ENCODE measurements around the gene SREBF1. TPM values are rescaled to one million over a fixed set of nuclear protein-coding genes. Genes with fewer than 3 reads are reported as not detected.
A peak's percentile ranks its signal among the peaks of the same experiment; 100 is the strongest.

The SREBF1 gene
- total RNA-seq, 1 experiment from 2014 or later: 104 TPM

DNA sequence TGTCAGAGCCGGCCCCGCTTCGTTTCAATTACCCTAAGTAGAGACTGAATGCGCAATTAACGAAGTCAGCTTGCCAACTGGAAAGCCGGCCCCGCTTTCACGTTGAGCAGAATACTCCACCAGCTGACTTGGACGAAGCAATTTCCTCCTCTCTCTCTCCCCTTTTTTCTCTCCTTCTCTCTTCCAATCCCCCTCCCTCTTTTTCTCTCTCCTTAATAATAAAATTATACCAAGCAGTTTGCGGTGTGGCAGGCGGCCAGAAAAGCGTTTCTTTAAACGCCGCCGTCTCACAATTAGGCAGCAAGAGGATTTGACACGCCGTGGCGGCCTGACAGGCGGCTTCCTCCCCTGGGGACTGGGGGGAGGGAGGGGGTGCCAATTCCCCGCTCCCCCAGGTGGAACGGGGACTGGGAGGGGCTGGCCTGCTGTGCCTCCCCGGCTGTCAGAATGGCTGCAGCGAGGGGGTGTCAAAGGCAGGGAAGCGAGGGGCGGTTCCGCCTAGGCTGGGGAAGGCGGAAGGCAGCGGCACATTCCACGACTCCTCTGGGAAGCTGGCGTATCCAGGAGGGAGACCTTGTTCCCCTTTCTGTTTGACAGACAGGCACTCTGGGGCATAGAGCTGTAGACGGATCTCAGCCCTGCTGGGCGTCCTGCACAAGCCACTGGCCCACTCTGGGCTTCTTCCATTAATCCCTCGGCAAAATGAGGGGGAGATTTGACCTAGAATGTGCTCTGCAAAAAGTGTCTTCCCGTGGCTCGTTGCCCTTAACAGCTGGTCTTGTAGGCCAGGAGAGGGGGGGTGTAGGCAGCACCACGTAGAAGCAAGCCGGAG, 52.7 kb downstream of the SREBF1 start:
- peak overlapping the region; percentile 65 for H3K4me3 Mint-ChIP-seq (ENCODE audit: low read depth, unreplicated experiment)
- TF ChIP-seq, protein P1, sequence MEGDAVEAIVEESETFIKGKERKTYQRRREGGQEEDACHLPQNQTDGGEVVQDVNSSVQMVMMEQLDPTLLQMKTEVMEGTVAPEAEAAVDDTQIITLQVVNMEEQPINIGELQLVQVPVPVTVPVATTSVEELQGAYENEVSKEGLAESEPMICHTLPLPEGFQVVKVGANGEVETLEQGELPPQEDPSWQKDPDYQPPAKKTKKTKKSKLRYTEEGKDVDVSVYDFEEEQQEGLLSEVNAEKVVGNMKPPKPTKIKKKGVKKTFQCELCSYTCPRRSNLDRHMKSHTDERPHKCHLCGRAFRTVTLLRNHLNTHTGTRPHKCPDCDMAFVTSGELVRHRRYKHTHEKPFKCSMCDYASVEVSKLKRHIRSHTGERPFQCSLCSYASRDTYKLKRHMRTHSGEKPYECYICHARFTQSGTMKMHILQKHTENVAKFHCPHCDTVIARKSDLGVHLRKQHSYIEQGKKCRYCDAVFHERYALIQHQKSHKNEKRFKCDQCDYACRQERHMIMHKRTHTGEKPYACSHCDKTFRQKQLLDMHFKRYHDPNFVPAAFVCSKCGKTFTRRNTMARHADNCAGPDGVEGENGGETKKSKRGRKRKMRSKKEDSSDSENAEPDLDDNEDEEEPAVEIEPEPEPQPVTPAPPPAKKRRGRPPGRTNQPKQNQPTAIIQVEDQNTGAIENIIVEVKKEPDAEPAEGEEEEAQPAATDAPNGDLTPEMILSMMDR (IDR thresholded peaks at IDR 0.05; ENCODE audit: unreplicated experiment): no peak
- CTCF ChIA-PET: no interaction called here
- no TSS peak for BruUV-seq (replicated peaks)
- H3K27ac Mint-ChIP-seq (ENCODE audit: unreplicated experiment): no peak overlapping the region
- H3K4me1 Mint-ChIP-seq (ENCODE audit: low read depth, unreplicated experiment): peaks cover 38% of the 10 kb centered on the region
- no peaks in the 10 kb centered on the region for H3K27me3 Mint-ChIP-seq (ENCODE audit: unreplicated experiment)
- no peaks in the 10 kb centered on the region for H3K9me3 Mint-ChIP-seq (ENCODE audit: low read depth, unreplicated experiment)
- intact Hi-C loops (cut with micrococcal nuclease; ENCODE audit: unreplicated experiment): loop anchor here (10.0 kb wide), 1 partner anchor 49 kb away; no protein-coding TSS in a partner anchor
- DNase-seq: no peak
- H3K36me3 Mint-ChIP-seq (ENCODE audit: insufficient read depth, unreplicated experiment): peaks cover 20% of the 10 kb centered on the region

DNA sequence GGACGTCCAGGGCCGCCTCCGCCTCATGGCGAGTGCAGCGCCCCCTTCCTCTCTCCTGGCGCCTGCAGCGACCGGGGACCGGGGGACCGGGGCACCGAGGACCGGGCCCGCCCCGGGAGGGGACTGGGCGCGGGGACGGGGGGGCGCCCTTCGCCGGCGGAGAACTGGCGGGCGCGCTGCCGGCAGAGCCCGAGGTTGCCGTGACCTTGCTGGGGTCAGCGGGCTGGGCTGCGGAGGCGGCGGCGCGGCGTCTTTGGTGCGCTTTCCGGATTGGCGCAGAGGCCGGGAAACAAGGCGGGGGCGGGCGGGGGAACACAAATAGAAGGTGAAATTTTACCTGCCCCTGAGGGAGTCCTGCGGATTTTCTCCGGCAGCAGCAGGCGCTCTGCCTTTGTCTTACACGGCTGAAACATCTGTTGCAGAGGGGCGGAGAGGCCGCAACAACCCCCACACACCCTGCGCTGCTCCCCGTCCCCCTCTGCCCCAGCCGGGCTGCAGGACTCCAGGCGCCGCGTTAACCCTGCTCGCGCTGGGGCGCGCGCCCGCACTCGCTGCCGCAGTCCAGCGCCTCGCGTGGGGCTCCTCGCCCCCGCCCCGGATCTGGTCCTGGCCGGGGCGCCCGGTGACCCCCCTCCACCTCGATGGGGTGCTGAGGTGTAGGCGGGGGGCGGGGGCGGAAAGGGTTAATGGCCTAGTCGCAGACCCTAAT, 53.5 kb downstream of the SREBF1 start:
- Mint-ChIP-seq H3K27ac (ENCODE audit: unreplicated experiment) (no peak overlapping the region), H3K36me3 (ENCODE audit: insufficient read depth, unreplicated experiment) (peaks cover 20% of the 10 kb centered on the region), H3K4me3 (ENCODE audit: low read depth, unreplicated experiment) (peak overlapping the region; percentile 65), H3K27me3 (ENCODE audit: unreplicated experiment) (no peaks in the 10 kb centered on the region), H3K9me3 (ENCODE audit: low read depth, unreplicated experiment) (no peaks in the 10 kb centered on the region), H3K4me1 (ENCODE audit: low read depth, unreplicated experiment) (peaks cover 38% of the 10 kb centered on the region)
- intact Hi-C loops (cut with micrococcal nuclease; ENCODE audit: unreplicated experiment): loop anchor here (10.0 kb wide), 1 partner anchor 48 kb away; no protein-coding TSS in a partner anchor
- peak; percentile 49 for DNase-seq
- BruUV-seq (replicated peaks): no TSS peak
- TF ChIP-seq, protein P1 (IDR thresholded peaks at IDR 0.05; ENCODE audit: unreplicated experiment): peak; percentile 27
- CTCF ChIA-PET: no interaction called here

DNA sequence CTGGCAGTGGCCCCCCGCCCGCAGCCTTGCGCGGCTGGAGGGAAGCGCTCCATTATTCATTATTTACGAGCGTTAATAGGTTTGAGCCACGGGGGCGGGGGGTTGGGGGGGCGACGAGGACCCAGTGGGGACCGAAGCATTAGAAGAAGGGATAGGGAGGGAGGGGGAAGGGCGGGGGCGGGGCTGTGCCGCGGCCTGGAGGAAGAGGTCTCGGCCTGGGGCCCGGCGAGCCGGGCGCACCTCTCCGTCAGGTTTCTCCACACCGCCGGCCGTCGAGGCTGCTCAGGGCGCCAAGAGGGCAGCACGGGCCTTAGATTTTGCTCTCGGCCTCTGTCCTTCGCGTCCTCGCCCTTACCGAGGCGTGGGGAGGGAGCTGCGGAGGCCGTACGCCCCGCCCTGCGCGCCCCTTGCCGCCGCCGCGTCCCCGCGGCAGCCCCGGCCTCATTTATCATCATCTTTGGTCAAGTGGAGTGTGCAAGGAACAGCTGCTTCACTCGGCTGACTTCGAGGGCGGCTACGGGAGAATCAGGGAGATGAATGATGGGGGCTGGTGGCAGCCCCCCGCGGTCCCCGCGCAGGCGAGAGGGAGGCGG, 54.2 kb downstream of the SREBF1 start:
- intact Hi-C loops (cut with micrococcal nuclease; ENCODE audit: unreplicated experiment): loop anchor here (10.0 kb wide), 1 partner anchor 48 kb away; no protein-coding TSS in a partner anchor
- BruUV-seq (replicated peaks): no TSS peak
- no peaks in the 10 kb centered on the region for H3K27me3 Mint-ChIP-seq (ENCODE audit: unreplicated experiment)
- H3K4me3 Mint-ChIP-seq (ENCODE audit: low read depth, unreplicated experiment): peak overlapping the region; percentile 65
- TF ChIP-seq, protein P1 (IDR thresholded peaks at IDR 0.05; ENCODE audit: unreplicated experiment): no peak
- no peak overlapping the region for H3K27ac Mint-ChIP-seq (ENCODE audit: unreplicated experiment)
- peaks cover 38% of the 10 kb centered on the region for H3K4me1 Mint-ChIP-seq (ENCODE audit: low read depth, unreplicated experiment)
- peaks cover 20% of the 10 kb centered on the region for H3K36me3 Mint-ChIP-seq (ENCODE audit: insufficient read depth, unreplicated experiment)
- CTCF ChIA-PET: no interaction called here
- no peaks in the 10 kb centered on the region for H3K9me3 Mint-ChIP-seq (ENCODE audit: low read depth, unreplicated experiment)
- peak; percentile 8 for DNase-seq

DNA sequence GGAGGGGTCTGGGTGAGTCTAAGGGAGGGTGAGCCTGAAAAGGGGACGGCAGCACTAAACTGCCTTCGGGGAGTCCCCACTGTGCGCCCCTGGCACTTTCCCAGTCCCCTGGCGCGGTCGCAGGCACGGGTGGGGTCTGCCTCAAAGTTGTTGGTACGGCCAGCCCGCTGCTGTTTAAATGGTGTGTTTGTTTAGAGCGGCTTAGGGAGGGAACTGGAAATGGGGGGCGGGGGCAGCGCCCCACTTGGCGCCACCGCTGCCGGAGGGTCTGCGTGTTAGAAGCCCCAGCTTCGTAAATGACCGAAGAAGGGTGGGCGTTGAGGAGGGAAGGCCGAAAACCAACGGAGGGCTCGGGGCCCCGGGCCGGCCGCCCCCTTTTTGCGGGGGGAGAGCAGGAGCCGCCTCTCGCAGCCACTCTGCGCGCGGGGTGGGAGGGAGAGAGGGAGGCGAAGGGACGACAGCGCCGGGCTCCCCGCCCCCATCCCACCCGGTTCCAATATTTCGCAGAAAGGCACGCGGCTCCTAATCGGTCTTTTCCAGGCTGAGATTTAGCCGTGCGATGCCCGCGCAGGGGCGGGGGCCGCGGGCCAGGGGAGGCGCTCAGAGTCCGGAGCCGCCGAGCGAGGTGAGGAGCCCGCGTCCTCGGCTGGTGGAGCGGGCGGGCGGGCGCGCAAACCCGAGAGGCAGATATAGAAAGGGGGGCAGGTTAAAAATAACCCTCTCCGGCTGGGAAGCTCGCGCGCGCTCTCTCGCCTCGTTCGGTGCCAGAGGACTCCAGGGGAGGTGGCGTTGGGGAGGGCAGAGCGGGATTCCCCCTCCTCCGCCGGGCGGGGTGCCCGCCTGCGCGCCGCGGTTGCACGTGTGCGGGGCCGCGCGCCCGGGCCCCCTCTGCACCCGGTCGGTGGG, 54.9 kb downstream of the SREBF1 start:
- Mint-ChIP-seq H3K9me3 (ENCODE audit: low read depth, unreplicated experiment) (no peaks in the 10 kb centered on the region), H3K4me1 (ENCODE audit: low read depth, unreplicated experiment) (peaks cover 38% of the 10 kb centered on the region), H3K27ac (ENCODE audit: unreplicated experiment) (no peak overlapping the region), H3K27me3 (ENCODE audit: unreplicated experiment) (no peaks in the 10 kb centered on the region), H3K36me3 (ENCODE audit: insufficient read depth, unreplicated experiment) (peaks cover 17% of the 10 kb centered on the region), H3K4me3 (ENCODE audit: low read depth, unreplicated experiment) (peak overlapping the region; percentile 65)
- TF ChIP-seq, protein P1 (IDR thresholded peaks at IDR 0.05; ENCODE audit: unreplicated experiment): no peak
- no TSS peak for BruUV-seq (replicated peaks)
- intact Hi-C loops (cut with micrococcal nuclease; ENCODE audit: unreplicated experiment): loop anchor here (10.0 kb wide), 1 partner anchor 47 kb away; no protein-coding TSS in a partner anchor
- CTCF ChIA-PET: no interaction called here
- DNase-seq: peak; percentile 34
